Measurements from ENCODE around the gene RTN4RL2. TPM values are rescaled to one million over a fixed set of nuclear protein-coding genes. Genes with fewer than 3 reads are reported as not detected.

RTN4RL2 gene
- total RNA-seq, 3 donors from 2014 or later, result 0.32 to 2.3 (median 1.8) TPM

DNA sequence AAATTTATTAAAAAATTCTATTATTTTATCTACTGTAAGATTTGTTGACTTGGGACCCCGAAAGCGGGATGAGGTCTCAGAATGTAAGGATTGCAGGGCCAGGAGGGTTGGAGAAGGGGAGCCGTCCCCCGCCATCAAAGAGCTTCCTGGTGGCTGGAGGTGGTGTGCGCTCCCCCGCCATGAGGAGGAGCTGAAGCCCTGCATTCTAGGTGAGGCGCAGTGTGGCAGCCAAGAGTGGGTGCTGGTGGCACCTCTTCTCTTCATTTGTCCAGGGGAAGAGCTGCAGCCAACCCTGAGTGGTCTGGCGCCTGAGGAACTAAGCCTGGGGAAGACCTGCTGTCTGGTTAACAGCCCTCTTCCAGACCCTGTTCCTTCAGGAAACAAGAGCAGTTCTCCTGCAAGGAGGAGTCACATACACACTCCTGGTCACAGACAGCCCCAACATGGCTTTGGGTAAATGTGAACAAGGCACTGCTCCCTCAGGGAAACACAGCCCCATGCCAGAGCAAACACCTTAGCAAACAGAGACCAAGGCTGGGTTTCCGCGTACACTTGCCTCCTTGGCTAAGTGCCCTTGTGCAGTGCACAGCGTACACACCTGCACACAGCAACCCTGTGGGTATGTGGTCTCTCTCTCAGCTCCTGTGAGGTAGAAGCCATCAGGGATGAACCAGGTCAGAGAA is 17.3 kb downstream of the RTN4RL2 start:
- Histone ChIP-seq H3K9me3 (no peaks in the 10 kb centered on the region), H3K4me1 (peaks cover 4 to 5% of the 10 kb centered on the region in 2 donors), H3K36me3 (no peaks in the 10 kb centered on the region), H3K27me3 (peaks cover 0 to 2% of the 10 kb centered on the region in 2 donors), H3K4me3 (no peak overlapping the region), H3K27ac (peak overlapping the region in 1 of 2 donors; percentile 20)
- intact Hi-C loops (cut with DNase I; ENCODE audit: low total_unique reads), result no loop called here
- TF ChIP-seq POLR2AphosphoS5 (IDR thresholded peaks at IDR 0.05), result no peak
- TF ChIP-seq CTCF (IDR thresholded peaks at IDR 0.05), result no peak
- DNase-seq (ENCODE audit: low spot score in 2 of 2), result peak in 1 of 2 donors; percentile 74

DNA sequence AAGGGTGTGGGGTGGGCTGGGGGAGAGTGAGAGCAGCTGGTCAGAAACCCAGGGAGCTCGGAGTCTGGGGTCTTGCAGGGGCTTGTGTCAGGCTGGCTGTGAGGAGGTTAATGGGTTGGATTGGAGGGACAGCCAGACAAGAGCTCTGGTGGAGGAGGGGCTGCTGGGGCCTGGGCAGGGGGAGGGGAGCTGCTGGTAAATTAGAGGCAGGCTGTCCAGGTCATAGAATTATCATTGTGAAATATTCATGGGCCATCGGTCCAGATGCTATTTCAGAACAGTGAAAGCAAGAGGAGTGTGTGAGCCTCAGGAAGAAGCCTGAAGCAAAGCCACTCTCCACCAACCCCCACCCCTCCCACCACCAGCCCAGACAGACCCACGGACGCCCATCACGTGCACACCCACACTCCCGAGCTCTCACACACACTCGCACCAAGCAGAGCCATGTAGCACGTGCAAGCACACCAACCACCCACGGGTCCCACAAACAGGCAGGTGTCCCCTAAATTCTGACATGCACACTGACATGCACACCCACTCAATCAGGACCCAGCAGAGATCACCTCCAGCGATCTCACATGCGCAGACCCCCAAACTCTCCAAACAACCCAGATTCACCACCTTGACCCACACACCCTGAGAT is 18.8 kb downstream of the RTN4RL2 start:
- Histone ChIP-seq H3K4me3 (no peak overlapping the region), H3K9me3 (no peaks in the 10 kb centered on the region), H3K27ac (no peak overlapping the region), H3K4me1 (peaks cover 4 to 6% of the 10 kb centered on the region in 2 donors), H3K36me3 (no peaks in the 10 kb centered on the region), H3K27me3 (peaks cover 0 to 2% of the 10 kb centered on the region in 2 donors)
- no peak for DNase-seq (ENCODE audit: low spot score in 2 of 2)
- no peak for TF ChIP-seq POLR2AphosphoS5 (IDR thresholded peaks at IDR 0.05)
- TF ChIP-seq POLR2A (IDR thresholded peaks at IDR 0.05), result no peak
- TF ChIP-seq CTCF (IDR thresholded peaks at IDR 0.05), result no peak
- intact Hi-C loops (cut with DNase I; ENCODE audit: low total_unique reads), result no loop called here

DNA sequence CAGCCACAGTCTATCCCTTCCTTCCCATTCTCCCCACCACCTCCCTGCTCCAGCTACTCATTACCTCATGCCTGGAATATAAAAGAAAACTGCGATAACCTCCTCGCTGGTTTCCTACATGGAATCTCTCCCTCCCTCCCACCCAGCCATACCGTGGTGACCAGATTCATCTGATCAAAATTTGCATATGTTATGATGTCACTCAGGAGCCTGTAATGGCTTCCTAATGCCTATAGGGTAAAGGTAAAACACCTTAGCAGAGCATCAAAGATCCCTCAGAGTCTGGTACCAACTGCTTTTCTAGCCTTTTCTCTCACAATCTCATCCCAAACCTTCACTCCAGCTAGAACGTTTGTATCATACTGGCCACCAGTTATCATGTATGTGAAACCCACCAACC is 19.6 kb downstream of the RTN4RL2 start:
- Histone ChIP-seq H3K4me3 (no peak overlapping the region), H3K4me1 (peaks cover 4 to 6% of the 10 kb centered on the region in 2 donors), H3K27ac (no peak overlapping the region), H3K36me3 (no peaks in the 10 kb centered on the region), H3K27me3 (peaks cover 0 to 2% of the 10 kb centered on the region in 2 donors), H3K9me3 (no peaks in the 10 kb centered on the region)
- no peak for DNase-seq (ENCODE audit: low spot score in 2 of 2)
- intact Hi-C loops (cut with DNase I; ENCODE audit: low total_unique reads), result no loop called here
- TF ChIP-seq POLR2A (IDR thresholded peaks at IDR 0.05) (no peak), POLR2AphosphoS5 (IDR thresholded peaks at IDR 0.05) (no peak), CTCF (IDR thresholded peaks at IDR 0.05) (no peak)

DNA sequence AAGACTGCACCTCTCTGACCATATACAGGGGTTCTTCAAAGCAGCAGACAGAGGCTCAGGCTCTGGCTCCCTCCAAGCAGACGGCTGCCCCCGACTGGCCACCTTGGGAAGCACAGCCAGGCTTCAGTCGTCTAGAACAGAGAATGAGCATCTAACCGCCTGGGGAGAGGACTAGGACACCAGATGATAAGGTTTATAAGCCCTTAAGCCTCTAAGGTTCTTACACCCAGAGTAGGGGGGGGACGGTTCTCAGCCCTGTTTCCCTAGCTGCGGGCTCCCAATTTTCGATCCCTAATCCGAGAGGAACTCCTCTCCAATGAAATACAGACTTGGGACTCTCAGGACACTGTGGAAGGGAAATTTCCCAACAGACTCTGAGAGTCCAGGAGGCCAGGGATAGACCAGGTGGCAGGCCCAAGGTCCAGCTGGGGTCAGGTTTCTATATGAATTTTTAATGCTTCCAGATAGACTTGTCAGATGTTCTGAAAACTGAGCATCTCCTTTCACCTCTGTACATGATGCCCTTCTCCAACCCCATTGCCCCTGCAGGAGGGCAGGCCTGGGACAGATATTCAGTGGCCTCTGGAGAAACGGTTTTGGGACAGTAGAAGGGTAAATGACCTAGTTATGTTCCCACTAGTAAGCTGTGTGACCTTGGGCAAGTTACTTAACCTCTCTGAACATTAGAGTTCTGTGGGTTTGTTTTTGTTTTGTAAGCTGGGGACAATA is 20.2 kb downstream of the RTN4RL2 start:
- Histone ChIP-seq H3K27ac (no peak overlapping the region), H3K36me3 (no peaks in the 10 kb centered on the region), H3K27me3 (peaks cover 0 to 2% of the 10 kb centered on the region in 2 donors), H3K9me3 (no peaks in the 10 kb centered on the region), H3K4me1 (peaks cover 4 to 6% of the 10 kb centered on the region in 2 donors), H3K4me3 (no peak overlapping the region)
- peak in 1 of 2 donors; percentile 74 for DNase-seq (ENCODE audit: low spot score in 2 of 2)
- TF ChIP-seq POLR2AphosphoS5 (IDR thresholded peaks at IDR 0.05), result no peak
- no peak for TF ChIP-seq POLR2A (IDR thresholded peaks at IDR 0.05)
- peak in 2 of 3 donors; percentile 41 to 58 for TF ChIP-seq CTCF (IDR thresholded peaks at IDR 0.05)
- intact Hi-C loops (cut with DNase I; ENCODE audit: low total_unique reads), result no loop called here

DNA sequence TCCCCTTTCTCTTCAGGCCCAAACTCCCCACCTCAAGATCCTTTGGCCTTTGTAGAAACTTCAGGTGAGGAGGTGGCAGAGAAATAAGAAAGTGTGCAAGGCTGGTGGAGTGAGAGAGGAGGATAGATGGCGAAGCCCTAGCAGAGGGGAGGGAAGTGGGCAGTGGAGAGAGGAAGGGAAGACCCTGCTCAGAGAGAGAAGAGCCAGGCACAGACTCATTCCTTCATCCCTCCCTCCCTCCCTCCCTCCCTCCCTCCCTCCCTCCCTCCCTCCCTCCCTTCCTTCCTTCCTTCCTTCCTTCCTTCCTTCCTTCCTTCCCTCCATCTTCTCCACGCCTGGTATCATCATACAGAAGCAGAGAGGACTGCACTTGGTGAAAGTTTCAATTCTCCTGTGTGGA is 21.0 kb downstream of the RTN4RL2 start:
- no peak for DNase-seq (ENCODE audit: low spot score in 2 of 2)
- TF ChIP-seq POLR2AphosphoS5 (IDR thresholded peaks at IDR 0.05) (no peak), POLR2A (IDR thresholded peaks at IDR 0.05) (no peak), CTCF (IDR thresholded peaks at IDR 0.05) (no peak)
- intact Hi-C loops (cut with DNase I; ENCODE audit: low total_unique reads), result no loop called here
- Histone ChIP-seq H3K4me1 (peaks cover 0 to 6% of the 10 kb centered on the region in 2 donors), H3K36me3 (no peaks in the 10 kb centered on the region), H3K4me3 (no peak overlapping the region), H3K27me3 (peaks cover 0 to 2% of the 10 kb centered on the region in 2 donors), H3K9me3 (no peaks in the 10 kb centered on the region), H3K27ac (no peak overlapping the region)
